Tongue (tissue), 3 donors: ENCODE results near the gene SLC24A1. TPM values are rescaled to one million over a fixed set of nuclear protein-coding genes. Genes with fewer than 3 reads are reported as not detected.

Experiments
- DNase-seq: peaks from one replicate; pipeline ENCODE4 v3.0.0-alpha.2; 2015
- small RNA-seq: library from RNA; depleted of rRNA; stranded (forward); fragments of <200 nt; gene quantifications from one replicate; pipeline ENCODE3, GENCODE V24; 2014; ENCODE audit warnings: low replicate concordance
- total RNA-seq: library from RNA; depleted of rRNA; stranded (reverse); fragments of >200 nt; gene quantifications from one replicate; pipeline ENCODE4 v1.2.3, GENCODE V29; 2014

Gene SLC24A1
- total RNA-seq, 1 donor from 2014 or later: 5.1 TPM

DNA sequence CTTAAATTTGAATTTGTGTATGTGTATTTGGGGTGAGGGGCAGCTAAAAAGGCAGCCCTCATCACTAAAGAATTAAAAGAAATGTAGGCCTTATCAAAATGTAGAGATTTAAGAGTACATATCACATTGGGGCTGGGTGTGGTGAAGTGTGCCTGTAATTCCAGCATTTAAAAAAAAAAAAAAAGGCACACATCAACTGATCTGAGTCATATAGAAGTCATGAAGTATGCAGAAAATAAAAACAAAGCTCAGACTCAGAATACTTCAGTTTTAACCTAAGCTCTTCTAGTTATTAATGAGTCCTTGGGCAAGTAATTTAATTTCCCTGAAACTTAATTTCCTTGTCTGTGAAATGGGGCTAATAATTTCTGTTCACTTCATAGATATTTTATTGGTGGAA, 31.6 kb downstream of the SLC24A1 start:
- DNase-seq: no peak

DNA sequence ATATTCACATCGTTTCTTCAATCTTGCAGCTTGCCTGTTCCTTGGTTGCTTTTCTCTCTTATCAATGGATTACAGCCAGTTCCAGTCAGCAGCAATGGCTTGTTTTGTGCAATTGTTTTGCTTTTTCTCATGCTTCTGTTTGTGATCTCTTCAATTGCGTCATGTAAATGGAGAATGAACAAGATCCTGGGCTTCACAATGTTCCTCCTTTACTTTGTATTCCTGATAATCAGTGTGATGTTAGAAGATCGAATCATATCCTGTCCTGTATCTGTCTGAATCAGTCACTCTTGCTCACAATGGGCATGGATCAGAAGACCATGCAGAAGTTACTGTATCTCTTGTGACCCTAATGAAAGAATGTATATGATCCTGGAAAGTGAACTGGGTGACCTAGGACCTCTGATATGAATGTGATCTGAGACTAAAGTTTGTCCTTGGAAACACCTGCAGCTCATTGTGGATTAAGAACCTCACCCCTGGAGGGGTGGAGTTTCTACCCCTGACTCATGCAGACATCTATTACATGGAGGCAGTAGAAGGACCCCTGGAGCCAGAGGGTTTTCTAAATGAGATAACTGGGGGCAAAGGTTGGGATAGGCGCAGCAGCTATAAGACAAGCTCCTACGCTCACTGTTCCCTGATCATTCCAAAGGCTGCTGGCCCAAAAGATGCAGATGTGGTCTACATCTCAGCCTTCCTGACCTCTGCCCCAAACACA, 32.2 kb downstream of the SLC24A1 start:
- no peak for DNase-seq

DNA sequence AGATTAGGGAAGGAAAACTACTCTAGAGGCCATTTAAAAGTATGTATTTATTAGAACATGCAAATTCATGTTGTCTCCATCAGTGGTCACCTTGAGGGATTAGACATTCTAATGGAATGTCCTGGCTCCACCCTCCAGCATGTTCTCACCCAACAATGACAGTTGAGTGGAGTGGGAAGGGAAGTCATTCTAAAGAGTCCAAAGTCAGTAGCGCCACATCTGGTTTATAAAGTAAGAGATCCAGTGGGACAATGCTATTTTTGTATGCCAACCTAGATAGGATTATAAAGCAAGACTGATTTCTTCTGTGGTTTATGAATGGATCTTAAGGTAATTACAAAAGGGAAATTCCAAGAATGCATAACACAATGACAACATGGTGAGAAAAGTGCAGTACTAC, 33.3 kb downstream of the SLC24A1 start:
- DNase-seq: no peak

DNA sequence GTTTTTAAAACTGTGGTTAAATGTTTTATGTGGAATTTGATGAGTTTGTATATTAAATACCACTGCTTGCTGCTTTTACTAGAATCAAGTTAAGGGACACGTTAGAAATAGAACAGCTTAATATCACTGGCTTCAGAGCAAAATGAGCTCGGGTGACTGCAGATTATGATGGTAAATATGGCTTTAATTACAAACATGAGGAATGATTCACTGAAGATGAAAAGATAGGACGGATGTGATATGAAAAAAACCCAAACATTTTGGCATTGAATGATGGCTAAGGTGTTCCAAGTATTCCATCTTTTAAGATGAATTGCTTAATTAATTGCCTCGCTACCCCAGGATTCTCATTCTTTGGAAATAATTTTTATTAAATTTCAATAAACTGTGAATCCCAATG, 33.7 kb downstream of the SLC24A1 start:
- DNase-seq: no peak

DNA sequence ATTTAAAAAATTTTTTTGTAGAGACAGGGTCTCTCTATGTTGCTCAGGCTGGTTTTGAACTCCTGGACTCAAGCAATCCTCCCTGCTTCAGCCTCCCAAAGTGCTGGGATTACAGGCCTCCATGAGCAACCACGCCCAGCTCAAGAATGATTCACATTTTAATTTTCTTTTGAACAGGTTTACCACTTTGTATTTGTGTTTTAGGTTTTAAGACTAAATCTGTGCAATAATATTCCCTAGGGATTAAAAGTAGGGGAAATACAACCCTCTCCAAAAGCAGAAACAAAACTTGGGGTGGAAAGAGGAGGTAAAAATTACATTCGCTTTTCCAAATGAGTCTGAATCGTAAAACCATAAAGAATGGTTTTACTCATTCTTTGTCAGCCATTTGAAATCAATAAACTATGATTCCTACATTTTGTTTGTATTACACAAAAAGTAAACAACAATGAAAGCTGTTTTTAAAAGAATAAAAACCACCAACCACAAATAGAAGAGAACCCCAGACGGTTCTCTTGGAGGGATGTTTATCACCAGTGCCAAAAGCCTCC, 37.8 kb downstream of the SLC24A1 start:
- DNase-seq: no peak

DNA sequence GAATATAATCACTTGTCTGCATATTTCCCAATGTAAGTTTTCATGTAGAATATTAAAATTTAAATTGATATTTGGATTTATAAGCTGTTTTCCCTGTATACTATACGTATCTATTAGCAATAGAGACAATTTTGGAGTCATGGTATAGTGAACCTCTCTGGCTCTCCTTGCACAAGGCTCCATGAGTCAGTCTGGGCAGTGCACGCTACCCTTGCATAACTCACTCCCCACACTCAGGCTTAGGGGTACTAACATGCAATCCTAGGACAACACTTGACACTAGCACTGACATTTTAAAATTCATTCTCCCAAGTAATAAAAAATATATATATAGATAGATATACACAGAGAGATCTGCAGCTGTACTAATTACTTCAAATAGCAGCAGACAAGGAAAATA, 39.2 kb downstream of the SLC24A1 start:
- DNase-seq: no peak

DNA sequence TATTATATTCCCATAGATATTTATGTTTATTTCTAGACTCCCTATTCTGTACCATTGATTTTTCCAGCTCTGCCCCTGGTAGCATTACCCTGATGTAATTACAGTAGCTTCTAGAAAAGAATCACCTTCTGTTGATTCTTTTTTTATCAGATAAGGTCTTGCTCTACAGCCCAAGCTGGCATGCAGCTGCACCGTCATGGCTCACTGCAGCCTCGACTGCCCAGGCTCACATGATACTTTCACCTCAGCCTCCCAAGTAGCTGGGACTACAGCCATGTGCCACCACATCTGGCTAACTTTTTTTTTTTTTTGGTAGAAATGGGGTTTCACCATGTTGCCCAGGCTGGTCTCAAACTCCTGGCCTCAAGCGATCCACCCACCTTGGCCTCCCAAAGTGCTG, 41.8 kb downstream of the SLC24A1 start:
- DNase-seq: no peak

DNA sequence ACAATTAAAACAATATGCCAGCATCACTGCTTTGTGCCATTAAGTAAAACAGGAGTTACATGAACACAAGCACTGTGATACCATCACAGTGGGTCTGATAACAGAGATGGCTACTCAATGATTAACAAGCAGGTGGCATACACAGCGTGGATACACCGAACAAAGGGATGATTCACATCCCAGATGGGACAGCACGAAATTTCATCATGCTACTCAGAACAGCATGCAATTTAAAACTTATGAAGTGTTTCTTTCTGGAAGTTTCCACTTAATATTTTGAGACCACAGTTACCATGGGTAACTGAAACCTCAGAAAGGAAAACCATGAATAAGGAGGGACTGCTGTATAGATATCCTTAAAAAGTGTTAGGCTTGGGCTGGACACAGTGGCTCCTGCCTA, 44.5 kb downstream of the SLC24A1 start:
- DNase-seq: no peak

DNA sequence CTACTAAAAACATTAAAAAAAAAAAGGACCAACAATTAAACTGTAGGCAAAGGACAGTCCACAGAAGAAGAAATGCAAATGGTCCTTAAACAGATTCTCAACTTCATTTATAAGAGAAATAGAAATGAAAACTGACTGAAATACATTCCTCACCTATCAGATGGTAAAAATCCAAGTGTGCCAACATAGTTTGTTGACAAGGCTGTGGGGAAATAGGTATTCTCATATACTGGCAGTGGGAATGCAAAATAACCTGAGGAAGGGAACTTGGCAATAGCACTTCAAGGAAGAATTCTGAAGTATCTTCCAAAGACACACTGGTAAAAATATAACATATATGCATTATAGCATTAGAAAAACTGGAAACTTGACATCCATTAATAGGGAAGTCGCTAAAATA, 53.8 kb downstream of the SLC24A1 start:
- DNase-seq: no peak

DNA sequence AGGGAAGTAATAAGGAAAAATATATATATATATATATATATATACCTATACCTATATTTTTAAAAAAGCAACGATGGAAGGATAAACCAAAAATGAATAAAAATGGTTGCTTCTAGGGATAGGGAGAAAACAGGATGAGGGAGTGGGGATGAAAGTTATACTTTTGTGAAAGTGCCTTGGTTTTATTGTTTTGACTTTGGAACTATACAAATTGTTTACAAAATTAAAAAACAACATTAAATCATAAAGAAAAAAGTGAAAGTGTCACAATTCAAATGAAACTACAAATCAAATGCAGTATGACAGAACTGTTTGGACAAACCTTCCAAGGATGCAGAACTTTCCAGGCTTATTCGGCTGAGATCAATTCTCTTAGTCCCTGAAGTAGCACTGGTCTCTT, 54.4 kb downstream of the SLC24A1 start:
- no peak for DNase-seq

DNA sequence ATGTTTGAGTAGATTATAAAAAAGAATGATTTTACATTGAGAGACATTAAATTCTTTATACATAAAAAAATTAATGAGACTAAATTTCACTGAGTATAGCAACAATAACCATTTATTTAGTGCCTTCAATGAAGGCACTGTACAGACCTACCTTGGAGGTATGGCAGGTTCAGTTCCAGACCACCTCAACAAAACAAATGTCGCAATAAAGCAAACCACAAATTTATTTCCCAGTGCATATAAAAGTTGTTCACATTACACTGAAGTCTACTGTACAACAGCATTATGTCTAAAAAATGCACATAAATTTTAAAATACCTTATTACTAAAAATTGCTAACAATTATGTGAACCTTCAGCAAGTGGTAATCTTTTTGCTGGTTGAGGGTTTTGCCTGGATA, 58.8 kb downstream of the SLC24A1 start:
- DNase-seq: no peak

DNA sequence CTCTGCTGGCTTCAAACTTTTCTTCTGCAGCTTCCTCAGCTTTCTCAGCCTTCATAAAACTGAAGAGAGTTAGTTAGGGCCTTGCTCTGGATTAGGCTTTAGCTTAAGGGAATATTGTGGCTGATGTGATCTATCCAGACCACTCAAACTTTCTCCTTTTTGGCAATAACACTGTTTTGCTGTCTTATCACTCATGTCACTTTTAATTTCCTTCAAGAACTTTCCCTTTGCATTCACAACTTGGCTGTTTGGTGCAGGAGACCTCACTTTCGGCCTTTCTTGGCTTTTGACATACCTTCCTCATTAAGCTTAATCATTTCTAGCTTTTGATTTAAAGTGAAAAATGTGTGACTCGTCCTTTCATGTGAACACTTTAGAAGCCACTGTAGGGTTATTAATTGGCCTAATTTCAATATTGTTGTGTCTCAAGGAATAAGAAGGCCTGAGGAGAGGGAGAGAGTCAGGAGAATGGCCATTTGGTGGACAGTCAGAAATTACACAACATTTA, 60.7 kb downstream of the SLC24A1 start:
- DNase-seq: no peak

DNA sequence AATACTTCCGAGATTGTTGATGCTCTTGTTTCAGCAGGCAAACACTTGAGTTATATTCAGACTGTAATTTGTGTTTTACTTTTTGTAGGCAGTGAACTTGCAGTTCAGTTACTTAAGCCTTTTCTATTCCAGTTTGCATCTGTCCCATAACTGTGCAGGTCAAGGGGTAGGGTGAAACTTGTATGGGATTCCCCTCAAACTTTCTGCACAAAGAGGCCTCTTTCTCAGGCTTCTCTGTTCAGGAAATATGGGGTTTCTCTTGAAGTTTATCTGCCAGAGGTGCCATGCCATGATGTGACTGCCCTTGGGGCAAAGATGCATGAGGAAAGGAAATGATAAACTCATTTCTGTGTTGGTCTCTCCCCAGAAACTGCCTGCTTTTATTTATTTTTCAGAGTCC, 66.7 kb downstream of the SLC24A1 start:
- DNase-seq: no peak

DNA sequence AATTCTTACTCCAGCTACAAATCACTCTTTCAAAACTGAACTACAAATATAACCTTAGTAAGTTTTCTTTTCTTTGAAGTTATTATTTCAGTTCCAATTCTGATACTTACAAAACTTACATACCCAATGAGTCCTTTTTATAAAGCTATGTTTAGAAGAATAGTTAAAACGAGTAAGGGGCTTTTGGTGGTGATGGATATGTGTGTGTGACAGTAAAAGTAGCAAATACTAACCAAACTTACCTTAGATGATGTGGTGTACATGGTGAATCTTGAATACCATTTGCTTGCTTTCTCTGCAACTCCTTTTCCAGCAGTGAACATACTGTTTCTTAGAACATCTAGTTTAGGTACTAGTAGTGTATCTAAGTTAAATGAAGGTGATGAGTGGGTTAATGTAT, 68.4 kb downstream of the SLC24A1 start:
- no peak for DNase-seq

DNA sequence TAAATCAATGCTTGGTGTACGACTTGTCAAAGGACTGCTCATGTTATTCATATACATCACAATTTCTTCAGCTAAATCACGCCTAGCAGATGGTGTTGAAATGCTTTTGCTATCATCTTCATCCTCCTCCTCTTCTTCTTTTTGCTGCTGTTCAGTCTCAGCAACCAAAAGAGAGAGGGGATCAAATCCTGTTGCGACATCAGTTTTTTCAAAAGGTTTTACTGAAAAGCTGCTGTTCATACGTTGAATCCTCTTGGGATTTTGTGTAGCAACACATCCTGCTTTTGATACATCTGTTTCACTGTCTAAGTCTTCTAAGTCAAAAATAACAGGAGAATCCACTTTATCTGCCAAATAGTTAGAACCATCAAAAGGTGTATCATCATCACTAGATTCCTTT, 69.0 kb downstream of the SLC24A1 start:
- no peak for DNase-seq

DNA sequence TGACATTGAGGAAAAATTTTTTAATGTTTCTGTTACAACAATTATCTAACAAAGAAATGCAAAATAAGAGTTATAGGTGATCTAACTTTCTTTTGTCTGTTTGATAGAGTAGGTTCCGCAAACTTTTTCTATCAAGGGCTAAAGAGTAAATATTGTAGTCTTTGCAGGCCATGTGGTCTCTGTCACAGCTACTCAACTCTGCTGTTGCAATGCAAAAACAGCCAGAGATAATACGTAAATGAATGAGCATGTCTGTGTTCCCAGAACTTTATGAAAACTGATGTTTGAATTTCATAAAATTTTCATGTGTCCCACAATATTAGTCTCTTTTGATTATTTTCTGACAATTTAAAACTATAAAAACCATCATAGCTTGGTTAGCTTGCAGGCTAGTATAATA, 73.3 kb downstream of the SLC24A1 start:
- DNase-seq: no peak

Small RNA genes within 50 kb of the gene (small RNA-seq; reads per million reads assigned to genes)
- not detected for gene SNORD13E

Other genes starting within 250 kb of the SLC24A1 start
- 1.7 TPM for gene IGDCC3, start 243.9 kb upstream of the SLC24A1 start, total RNA-seq
- 54.8 TPM for gene IGDCC4, start 199.0 kb upstream of the SLC24A1 start, total RNA-seq
- gene DPP8, start 104.2 kb upstream of the SLC24A1 start, total RNA-seq: 50.0 TPM
- 50.7 TPM for gene HACD3, start 91.5 kb upstream of the SLC24A1 start, total RNA-seq
- 26.8 TPM for gene INTS14, start 10.8 kb upstream of the SLC24A1 start, total RNA-seq
- 58.4 TPM for gene DENND4A, start 170.4 kb downstream of the SLC24A1 start, total RNA-seq
- gene RAB11A, start 247.6 kb downstream of the SLC24A1 start, total RNA-seq: 136 TPM